ENCODE measurements around the gene ZER1.
A peak's percentile ranks its signal among the peaks of the same experiment; 100 is the strongest.
"Not testable (repeated sequence)": the region's sequence is repeated elsewhere in the genome, so short reads cannot be mapped to it uniquely, and the experiment has no call there.

ZER1 gene

DNA sequence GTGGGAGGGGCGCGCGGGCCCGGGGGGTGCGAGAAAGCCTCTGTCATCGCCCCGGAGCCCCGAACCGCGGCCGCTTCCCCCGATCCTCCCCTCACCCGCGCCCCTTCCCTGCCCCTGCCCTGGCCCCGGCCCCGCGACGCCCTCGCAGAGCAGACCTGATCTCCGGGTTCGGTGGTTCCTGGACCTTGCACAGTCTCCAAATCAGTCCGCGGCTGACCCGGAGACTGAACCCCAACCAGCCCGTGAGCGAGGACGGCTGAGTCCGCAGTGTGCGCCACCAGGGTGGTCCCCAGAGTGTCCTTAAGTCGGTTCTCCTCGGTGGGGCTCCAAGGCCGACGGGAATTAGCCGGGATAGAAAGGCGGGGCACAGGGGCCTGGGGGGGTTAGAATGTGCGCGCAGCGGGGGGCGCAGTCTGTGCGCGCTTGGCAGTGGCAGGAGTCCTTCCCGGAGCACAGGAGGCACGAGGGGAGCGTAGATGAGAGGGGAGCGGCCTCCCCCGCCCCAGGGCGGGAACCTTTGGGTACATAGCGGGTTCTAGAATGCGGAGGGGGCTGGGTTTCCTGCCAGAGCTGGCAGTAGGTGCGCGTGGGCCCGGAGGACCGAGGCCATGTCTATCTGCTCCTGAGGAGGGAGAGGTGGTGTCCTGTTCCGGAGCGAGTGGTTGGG lies 68.6 kb downstream of the ZER1 start:
- no peak overlapping the region for H3K27ac ChIP-seq
- no peak overlapping the region for H3K4me3 ChIP-seq (IDR thresholded peaks at IDR 0.05; ENCODE audit: insufficient read depth, low read depth, low read length)
- TF ChIP-seq, protein P1, sequence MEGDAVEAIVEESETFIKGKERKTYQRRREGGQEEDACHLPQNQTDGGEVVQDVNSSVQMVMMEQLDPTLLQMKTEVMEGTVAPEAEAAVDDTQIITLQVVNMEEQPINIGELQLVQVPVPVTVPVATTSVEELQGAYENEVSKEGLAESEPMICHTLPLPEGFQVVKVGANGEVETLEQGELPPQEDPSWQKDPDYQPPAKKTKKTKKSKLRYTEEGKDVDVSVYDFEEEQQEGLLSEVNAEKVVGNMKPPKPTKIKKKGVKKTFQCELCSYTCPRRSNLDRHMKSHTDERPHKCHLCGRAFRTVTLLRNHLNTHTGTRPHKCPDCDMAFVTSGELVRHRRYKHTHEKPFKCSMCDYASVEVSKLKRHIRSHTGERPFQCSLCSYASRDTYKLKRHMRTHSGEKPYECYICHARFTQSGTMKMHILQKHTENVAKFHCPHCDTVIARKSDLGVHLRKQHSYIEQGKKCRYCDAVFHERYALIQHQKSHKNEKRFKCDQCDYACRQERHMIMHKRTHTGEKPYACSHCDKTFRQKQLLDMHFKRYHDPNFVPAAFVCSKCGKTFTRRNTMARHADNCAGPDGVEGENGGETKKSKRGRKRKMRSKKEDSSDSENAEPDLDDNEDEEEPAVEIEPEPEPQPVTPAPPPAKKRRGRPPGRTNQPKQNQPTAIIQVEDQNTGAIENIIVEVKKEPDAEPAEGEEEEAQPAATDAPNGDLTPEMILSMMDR (conservative IDR thresholded peaks at IDR 0.05; ENCODE audit: low read depth, low read length) = no peak
- H3K79me2 ChIP-seq (ENCODE audit: insufficient read depth, low read depth) = no peaks in the 10 kb centered on the region
- H2AFZ ChIP-seq (ENCODE audit: low read depth) = peak overlapping the region; percentile 95
- H3K4me2 ChIP-seq = peak overlapping the region; percentile 63
- peak overlapping the region; percentile 71 for H3K9ac ChIP-seq
- no peaks in the 10 kb centered on the region for H3K27me3 ChIP-seq (ENCODE audit: insufficient read depth, low read depth)
- no peaks in the 10 kb centered on the region for H4K20me1 ChIP-seq (ENCODE audit: insufficient read depth)
- H3K4me1 ChIP-seq (ENCODE audit: low read depth, poor library complexity, severe bottlenecking) = no peaks in the 10 kb centered on the region
- no peaks in the 10 kb centered on the region for H3K36me3 ChIP-seq (ENCODE audit: insufficient read depth)

DNA sequence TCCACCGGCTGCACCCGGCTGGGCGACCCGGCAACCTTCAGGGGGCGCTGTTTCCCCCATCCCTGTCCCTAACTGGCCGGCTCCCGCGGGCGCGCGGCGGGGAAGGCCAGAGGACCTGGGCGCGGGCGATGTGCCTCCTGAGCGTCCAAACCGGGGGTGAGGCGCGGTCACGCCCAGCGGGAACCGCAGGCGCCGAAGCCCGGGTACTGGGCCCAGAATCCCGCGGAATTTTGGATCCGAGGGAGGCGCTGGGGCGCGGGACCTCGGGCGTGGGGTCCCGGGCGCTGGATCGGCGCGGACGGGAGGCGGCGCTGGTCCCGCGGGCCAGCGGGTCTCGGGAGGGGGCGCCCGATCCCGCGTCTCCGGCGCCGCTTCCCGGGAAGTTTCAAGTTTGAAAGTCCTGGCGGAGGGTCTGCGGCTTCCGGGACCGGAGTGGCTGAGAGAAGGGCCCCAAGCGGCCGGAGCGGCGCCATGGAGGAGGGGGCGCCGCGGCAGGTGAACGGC lies 69.2 kb downstream of the ZER1 start, which contains the start of gene PKN3:
Gene PKN3, plus strand, starts transcription at position 59 of the 504 bp plus-strand sequence. Its CDS starts 413 bp downstream, at position 472.
- H3K4me2 ChIP-seq = peak within 1 kb of the TSS; percentile 63
- no peaks in the 10 kb centered on the region for H4K20me1 ChIP-seq (ENCODE audit: insufficient read depth)
- TF ChIP-seq, protein P1 (conservative IDR thresholded peaks at IDR 0.05; ENCODE audit: low read depth, low read length) = peak; percentile 90
- no peak within 1 kb of the TSS for H3K4me3 ChIP-seq (IDR thresholded peaks at IDR 0.05; ENCODE audit: insufficient read depth, low read depth, low read length)
- no peaks in the 10 kb centered on the region for H3K4me1 ChIP-seq (ENCODE audit: low read depth, poor library complexity, severe bottlenecking)
- H2AFZ ChIP-seq (ENCODE audit: low read depth) = peak within 1 kb of the TSS; percentile 95
- H3K27me3 ChIP-seq (ENCODE audit: insufficient read depth, low read depth) = no peaks in the 10 kb centered on the region
- H3K79me2 ChIP-seq (ENCODE audit: insufficient read depth, low read depth) = no peaks in the 10 kb centered on the region
- H3K27ac ChIP-seq = no peak within 1 kb of the TSS
- peak within 1 kb of the TSS; percentile 71 for H3K9ac ChIP-seq
- H3K36me3 ChIP-seq (ENCODE audit: insufficient read depth) = no peaks in the 10 kb centered on the region

DNA sequence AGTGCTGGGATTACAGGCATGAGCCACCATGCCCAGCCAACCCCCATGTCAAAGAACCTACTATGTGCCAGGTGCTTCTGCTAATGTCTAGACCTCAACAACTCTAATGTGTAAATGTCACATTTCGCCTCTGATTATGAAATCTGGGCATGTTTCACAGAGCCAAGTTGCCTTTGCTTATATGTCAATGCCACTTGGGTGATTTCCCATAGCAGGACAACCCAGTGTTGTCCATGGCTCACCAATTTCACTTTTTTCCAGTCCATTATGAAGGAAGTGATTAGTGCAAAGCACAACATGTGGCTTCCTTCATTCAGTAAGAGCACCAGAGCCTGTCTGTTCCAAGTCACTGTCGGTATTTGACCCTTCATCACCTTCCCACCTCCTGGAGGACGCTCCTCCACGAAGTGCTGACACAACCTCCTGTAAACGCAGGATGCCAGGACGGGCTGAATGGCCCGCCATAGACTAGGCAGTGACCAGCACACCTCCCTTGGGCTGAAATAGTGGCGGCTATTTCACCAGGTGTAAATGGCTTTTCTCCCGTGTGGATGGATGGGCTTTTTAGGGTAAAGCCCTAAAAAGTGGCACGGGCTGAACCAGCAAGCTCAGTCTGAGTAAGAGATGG lies 70.4 kb downstream of the ZER1 start:
- H3K27me3 ChIP-seq (ENCODE audit: insufficient read depth, low read depth) = no peaks in the 10 kb centered on the region
- no peaks in the 10 kb centered on the region for H3K79me2 ChIP-seq (ENCODE audit: insufficient read depth, low read depth)
- H3K9ac ChIP-seq = no peak overlapping the region
- TF ChIP-seq, protein P1 (conservative IDR thresholded peaks at IDR 0.05; ENCODE audit: low read depth, low read length) = no peak
- no peaks in the 10 kb centered on the region for H4K20me1 ChIP-seq (ENCODE audit: insufficient read depth)
- no peaks in the 10 kb centered on the region for H3K36me3 ChIP-seq (ENCODE audit: insufficient read depth)
- H3K4me1 ChIP-seq (ENCODE audit: low read depth, poor library complexity, severe bottlenecking) = no peaks in the 10 kb centered on the region
- no peak overlapping the region for H3K4me3 ChIP-seq (IDR thresholded peaks at IDR 0.05; ENCODE audit: insufficient read depth, low read depth, low read length)
- H3K27ac ChIP-seq = no peak overlapping the region
- no peak overlapping the region for H3K4me2 ChIP-seq
- H2AFZ ChIP-seq (ENCODE audit: low read depth) = no peak overlapping the region

DNA sequence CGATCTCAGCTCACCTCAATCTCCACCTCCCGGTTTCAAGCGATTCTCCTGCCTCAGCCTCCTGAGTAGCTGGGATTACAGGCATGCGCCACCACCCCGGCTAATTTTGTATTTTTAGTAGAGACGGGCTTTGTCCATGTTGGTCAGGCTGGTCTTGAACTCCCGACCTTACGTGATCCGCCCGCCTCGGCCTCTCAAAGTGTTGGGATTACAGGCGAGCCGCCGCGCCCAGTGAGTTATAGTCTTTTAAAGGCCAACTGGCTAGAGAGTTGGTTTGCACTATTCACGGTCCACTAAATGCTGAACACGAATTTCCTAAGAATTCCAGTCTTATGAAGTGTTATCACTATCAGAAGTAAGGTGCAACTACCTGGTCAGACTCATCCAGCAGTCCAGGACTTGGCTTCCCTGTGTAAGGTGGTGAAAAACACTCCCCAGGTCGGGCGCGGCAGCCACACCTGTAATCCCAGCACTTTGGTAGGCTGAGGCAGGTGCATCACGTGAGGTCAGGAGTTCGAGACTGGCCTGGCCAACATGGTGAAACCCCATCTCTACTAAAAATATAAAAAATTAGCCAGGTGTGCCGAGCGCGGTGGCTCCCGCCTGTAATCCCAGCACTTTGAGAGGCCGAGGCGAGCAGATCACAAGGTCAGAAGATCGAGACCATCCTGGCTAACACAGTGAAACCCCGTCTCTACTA lies 72.5 kb downstream of the ZER1 start:
- not testable (repeated sequence) for H3K4me3 ChIP-seq (IDR thresholded peaks at IDR 0.05; ENCODE audit: insufficient read depth, low read depth, low read length); H2AFZ ChIP-seq (ENCODE audit: low read depth); H4K20me1 ChIP-seq (ENCODE audit: insufficient read depth); H3K4me2 ChIP-seq; H3K36me3 ChIP-seq (ENCODE audit: insufficient read depth); H3K4me1 ChIP-seq (ENCODE audit: low read depth, poor library complexity, severe bottlenecking); H3K9ac ChIP-seq; H3K27me3 ChIP-seq (ENCODE audit: insufficient read depth, low read depth); H3K79me2 ChIP-seq (ENCODE audit: insufficient read depth, low read depth); H3K27ac ChIP-seq
